NCI-H128 (cell line): ENCODE data around the gene KRTAP5-6.
"Not testable (repeated sequence)": the region's sequence is repeated elsewhere in the genome, so short reads cannot be mapped to it uniquely, and the experiment has no call there.

Experiments
- DNase-seq: peaks from one replicate; lab custom pipeline; 2025; ENCODE audit not compliant: unreplicated experiment; lab: John Stamatoyannopoulos, UW

KRTAP5-6 gene

GRCh38 chr11:1661454-1662269 lies 35.3 kb upstream of the KRTAP5-6 start:
- not testable (repeated sequence) for DNase-seq

- not testable (repeated sequence) for DNase-seq
Measured at GRCh38 chr11:1662699-1663283, 34.2 kb upstream of the KRTAP5-6 start.

DNA sequence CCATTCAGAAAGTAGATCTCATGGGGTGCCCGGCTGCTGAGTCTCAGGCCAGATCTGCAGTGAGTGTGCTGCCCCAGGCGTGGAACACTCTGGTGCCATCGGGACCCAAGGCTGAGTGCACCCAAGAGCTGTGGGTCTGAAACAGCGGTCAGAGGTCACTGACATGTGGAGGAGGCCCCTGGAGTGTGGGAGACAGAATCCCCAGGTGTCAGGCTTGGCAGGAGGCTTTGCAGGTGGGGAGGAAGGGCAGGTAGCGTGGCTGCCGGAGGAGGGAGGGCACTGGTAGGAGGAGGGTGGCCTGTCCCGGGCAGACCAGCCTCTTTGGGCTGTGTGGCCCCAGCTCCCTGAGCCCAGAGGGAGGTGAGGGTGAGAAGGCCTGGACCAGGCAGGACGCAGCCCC lies 31.7 kb upstream of the KRTAP5-6 start:
- DNase-seq = no peak

DNA sequence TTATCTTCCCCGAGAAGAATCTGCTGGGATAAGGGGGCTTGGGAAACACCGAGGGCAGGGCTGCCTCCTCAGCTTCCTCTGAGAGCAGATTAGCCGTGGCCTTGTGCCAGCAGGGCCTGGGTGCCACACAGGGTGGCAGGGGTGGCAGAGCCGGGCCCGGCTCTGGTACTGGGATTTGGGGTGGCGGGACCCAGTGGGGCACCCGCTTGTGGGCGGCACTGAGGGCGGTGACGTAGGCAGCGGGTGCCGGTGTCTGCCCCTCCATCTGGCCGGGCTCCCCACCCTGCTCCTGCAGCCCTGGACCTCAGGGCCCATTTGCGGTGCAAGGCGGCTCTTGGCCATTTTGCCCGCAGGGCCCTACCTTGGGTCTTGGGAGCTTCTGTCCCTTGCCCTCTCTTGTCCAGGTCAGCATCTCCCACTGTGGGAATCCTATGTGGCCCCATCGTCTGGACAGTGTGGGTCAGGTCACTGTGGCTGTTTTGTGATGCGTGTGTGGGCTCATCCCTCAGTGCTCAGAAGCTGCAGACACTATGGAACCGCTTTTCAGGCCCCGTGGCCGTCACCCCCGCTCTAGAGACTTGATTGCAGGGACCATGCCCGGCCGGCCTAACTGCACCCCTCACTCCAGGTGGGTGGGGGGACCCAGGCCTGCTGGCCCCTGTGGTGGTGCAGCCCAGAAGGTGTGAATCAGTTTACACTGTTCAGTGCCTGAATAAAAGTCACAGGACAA lies 29.7 kb upstream of the KRTAP5-6 start:
- no peak for DNase-seq

DNA sequence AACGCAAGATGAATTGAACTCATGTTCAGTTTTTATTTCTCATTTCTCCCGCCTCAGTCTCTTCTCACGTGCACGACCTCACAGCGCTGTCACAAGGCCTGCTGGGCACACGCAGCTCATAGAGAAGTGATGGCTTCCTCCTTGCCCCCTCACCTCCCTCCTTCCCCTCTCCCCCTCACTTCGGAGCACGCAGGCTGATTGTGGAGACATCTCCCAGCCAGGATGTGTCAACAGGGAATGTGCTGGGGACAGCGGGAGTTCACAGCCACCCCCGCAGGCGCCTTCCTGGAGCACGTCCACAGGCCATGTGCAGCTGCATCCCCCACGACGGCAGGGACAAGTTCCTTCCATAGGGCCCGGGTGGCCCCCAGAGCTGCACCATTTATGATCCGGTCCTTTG lies 29.1 kb upstream of the KRTAP5-6 start:
- DNase-seq = no peak

DNA sequence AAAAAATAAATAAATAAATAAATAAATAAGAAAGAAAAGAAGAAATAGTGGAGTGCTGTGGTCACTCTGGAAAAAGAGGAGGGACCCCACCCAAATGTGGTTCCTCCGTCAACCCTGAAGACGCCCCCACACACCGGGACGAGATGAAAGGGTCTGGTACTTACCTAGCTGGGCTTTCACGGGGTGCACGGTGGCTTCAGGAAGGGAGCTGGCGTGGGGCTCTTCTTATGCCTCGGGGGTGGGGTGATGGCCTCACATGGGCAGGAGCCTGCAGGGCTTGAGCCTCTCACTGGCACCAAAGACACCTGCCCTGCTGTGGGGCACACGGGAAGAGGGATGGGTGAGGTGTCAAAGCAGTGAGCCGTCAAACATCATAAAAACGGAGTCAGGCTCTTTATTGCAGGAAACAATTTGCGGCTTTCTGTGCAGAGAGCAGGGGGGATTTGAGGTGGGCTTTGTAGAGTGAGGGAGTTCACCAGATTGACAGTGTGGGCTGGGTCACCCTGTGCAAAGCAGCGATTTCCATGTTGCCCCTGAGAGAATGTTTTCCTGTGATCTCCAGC lies 28.0 kb upstream of the KRTAP5-6 start:
- DNase-seq = no peak

DNA sequence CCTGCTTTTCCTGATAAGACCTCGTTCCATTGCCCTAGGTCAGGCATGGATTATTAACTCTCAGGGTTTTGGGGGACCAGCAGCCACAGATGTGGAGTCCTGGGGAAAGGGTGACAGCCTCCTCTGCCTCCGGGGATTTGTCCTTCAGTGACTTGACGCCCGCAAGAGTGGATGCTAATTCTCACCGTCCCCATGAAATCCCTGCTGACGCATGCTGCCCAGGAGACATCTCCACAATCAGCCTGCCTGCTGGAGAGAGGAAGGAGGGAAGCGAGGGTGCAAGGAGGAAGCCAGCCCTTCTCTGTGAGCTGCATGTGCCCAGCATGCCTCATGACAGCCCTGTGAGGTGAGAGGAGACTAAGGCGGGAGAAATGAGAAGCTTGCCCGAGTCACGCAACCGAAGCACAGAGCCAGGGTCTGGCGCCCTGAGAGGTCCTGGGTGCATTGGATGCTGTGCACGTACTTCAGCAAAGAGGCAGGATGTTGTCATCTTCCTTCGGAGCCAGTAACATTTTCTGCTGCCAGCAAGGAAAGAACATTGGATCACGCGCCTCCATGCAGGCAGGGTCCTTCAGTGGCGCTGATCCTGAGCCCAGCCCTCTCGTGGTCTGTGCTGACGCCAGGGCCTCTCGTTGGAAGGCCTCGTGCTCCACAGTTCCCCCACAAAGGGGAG lies 27.3 kb upstream of the KRTAP5-6 start:
- DNase-seq = no peak

- DNase-seq = not testable (repeated sequence)
Measured at GRCh38 chr11:1670457-1670856, 26.5 kb upstream of the KRTAP5-6 start.

GRCh38 chr11:1670905-1671371 lies 26.1 kb upstream of the KRTAP5-6 start:
- no peak for DNase-seq

- DNase-seq = no peak
Measured at GRCh38 chr11:1671658-1672057, 25.3 kb upstream of the KRTAP5-6 start.

- DNase-seq = no peak
Measured at GRCh38 chr11:1672613-1673350, 24.2 kb upstream of the KRTAP5-6 start.

DNA sequence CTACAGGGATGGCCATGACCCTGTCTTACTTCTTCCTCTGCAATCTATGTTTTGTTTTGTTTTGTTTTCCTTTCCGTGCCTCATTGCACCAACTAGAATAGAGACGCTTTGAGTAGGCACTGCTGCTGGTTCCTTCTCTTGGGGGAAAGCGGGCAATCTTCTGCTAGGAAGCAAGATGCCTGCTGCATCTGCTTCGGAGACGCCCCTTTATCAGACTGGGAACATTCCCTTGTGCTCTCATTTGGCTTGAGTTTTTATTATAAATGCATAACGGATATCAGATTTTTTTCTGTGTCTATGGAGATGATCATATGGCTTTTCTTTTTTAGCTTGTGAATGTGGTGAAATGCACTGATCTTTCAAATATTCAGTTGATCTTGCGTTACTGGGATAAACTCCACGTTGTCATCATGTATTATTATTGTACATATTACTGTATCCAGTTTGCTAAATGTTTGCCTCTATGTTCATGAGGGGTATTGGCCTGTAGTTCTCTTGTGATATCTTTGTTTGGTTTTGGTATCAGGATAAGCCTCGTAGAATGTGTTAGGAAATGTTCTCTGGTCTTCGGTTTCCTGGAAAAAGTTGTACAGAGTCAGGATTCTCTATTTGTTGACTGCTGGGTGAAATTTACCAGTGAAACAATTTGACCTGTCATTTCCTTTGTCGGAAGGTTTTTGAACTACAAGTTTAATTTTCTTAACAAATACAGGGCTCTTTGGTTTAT lies 23.4 kb upstream of the KRTAP5-6 start:
- no peak for DNase-seq

GRCh38 chr11:1674173-1675131 lies 22.5 kb upstream of the KRTAP5-6 start:
- no peak for DNase-seq

DNA sequence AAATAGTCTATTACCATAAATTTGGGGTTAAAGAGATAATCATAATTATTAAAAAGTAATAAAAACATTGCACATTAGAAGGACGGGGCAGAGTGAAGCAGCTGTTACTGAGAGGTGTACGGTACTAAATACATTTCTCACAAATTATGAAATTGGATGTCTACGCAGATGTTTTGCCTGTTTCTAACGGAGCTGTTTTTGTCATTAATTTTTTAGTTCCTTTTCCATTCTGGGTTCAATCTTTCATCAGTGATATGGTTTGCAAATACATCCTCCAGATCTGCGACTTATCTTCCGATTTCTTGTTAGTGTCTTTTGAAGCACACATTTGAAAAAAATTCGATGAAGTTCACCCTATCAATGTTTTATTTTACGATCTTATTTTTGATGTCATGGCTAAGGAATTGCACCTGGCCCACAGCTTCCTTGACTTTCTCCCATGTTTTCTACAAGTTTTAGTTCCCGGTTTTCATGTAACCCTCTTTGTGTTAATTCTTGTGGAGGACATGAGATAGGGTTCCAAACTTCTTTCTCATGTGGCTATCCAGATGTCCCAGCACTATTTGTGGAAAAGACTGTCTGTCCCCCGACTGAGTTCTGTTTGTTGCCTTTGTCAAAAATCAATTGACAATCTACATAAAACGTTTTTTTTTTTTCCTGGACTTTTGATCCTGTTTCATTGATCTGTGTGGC lies 21.3 kb upstream of the KRTAP5-6 start:
- no peak for DNase-seq

DNA sequence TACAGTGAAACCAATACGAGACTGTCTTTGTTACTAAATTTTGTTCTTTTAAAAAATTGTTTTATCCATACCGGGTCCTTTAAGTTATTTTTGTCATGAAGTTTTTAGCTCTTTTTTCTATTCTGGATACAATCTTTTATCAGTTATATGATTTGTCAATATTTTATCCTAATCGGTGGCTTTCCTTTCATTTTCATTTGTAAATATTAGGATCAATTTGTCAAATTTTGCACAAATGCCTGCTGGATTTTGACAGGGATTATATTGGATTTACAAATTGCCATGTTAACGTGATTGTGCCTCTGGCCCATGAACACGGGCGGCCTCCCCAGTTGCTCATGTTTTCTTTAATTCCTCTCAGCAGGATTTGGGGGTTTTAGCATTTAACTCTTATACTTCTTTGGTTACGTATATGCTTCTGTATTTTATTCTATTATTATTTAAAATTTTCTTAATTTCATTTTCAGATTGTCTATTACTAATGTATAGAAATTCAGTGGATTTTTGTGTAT lies 20.7 kb upstream of the KRTAP5-6 start:
- DNase-seq = no peak

GRCh38 chr11:1679881-1680280 lies 17.1 kb upstream of the KRTAP5-6 start:
- no peak for DNase-seq

DNA sequence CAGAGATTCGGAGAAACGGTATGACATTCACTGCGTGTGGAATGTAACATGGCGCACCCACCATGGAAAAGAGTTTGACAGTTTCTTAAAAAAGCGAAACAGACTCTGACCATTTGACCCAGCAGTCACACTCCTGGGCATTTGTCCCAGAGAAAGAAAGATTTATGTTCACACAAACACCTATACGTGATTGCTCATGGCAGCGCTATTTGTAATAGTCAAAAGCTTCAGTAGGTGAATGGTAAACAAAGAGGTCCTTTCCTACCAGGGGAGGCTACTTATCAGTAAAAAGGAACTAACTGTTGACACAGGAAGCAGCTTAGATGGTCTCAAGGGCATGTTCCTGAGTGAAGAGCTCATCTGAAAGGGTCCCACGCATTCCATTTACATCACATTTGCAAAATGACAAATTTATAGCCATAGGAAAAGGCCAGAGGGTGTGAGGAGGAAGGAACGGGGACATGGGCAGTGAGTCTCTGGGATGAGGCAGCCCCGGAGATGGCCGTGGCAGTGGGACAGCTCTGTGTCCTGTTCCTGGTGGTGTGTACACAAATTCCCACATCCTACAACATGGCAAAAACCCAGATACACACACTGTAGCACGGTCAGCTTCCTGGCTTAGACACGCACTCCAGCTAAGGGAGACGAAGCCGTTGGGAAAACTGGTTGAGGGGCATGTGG lies 14.6 kb upstream of the KRTAP5-6 start:
- DNase-seq = no peak
